ENCODE measurements around the gene SLX4IP. TPM values are rescaled to one million over a fixed set of nuclear protein-coding genes. Genes with fewer than 3 reads are reported as not detected.

SLX4IP gene
- total and polyA plus RNA-seq, 2 of the 13 experiments (the other 11 are each of a cell fraction or from before 2014, with no cell fraction given), result 3.6 to 7.3 TPM

GRCh38 chr20:10603971-10604864 is 169.1 kb downstream of the SLX4IP start (continued):
- TF ChIP-seq FOXP4 (CRISPR knock-in tag; IDR thresholded peaks at IDR 0.05) (peak; percentile 91), ZNF530 (CRISPR knock-in tag; IDR thresholded peaks at IDR 0.05; ENCODE audit: low read depth) (no peak), ZNF839 (CRISPR knock-in tag; IDR thresholded peaks at IDR 0.05; ENCODE audit: borderline replicate concordance) (no peak), CCAR2 (optimal IDR thresholded peaks at IDR 0.05; ENCODE audit: low read depth, low read length) (no peak), ZNF253 (CRISPR knock-in tag; IDR thresholded peaks at IDR 0.05; ENCODE audit: borderline replicate concordance) (no peak; the same call in 1 of the 2 replicates), YEATS4 (CRISPR knock-in tag; IDR thresholded peaks at IDR 0.05; ENCODE audit: borderline replicate concordance) (peak; percentile 87), ZNF343 (CRISPR knock-in tag; IDR thresholded peaks at IDR 0.05) (0 out of 2 replicates have a peak, but pooled peaks have one; percentile 1), FOXK1 (CRISPR knock-in tag; IDR thresholded peaks at IDR 0.05; ENCODE audit: borderline replicate concordance, low read depth) (peak; percentile 97), SMARCE1 (IDR thresholded peaks at IDR 0.05; ENCODE audit: borderline replicate concordance) (no peak), SETDB1 (CRISPR knock-in tag; IDR thresholded peaks at IDR 0.05; ENCODE audit: borderline replicate concordance) (no peak), CBX5 (CRISPR knock-in tag; IDR thresholded peaks at IDR 0.05; ENCODE audit: borderline replicate concordance) (peak; percentile 99), AKNA (CRISPR knock-in tag; IDR thresholded peaks at IDR 0.05; ENCODE audit: borderline replicate concordance) (no peak), PHF8 (CRISPR knock-in tag; IDR thresholded peaks at IDR 0.05) (no peak), CBX1 (IDR thresholded peaks at IDR 0.05; ENCODE audit: low read depth) (peak; percentile 86), ZNF784 (CRISPR knock-in tag; IDR thresholded peaks at IDR 0.05; ENCODE audit: borderline replicate concordance) (no peak; the same call in 1 of the 2 replicates), HMG20B (CRISPR knock-in tag; conservative IDR thresholded peaks at IDR 0.05) (peak; percentile 86), NRL (CRISPR knock-in tag; IDR thresholded peaks at IDR 0.05; ENCODE audit: borderline replicate concordance) (no peak), HOXA5 (CRISPR knock-in tag; IDR thresholded peaks at IDR 0.05) (peak; percentile 89), ZNF143 (CRISPR knock-in tag; IDR thresholded peaks at IDR 0.05) (0 out of 2 replicates have a peak, but pooled peaks have one; percentile 8)
